NCI-H82 (cell line): ENCODE measurements around the gene CEBPA.
A peak's percentile ranks its signal among the peaks of the same experiment; 100 is the strongest.
"Not testable (repeated sequence)": the region's sequence is repeated elsewhere in the genome, so short reads cannot be mapped to it uniquely, and the experiment has no call there.

Experiments
- DNase-seq: peaks from one replicate; lab custom pipeline; 2025; lab: John Stamatoyannopoulos, UW

CEBPA gene

DNA sequence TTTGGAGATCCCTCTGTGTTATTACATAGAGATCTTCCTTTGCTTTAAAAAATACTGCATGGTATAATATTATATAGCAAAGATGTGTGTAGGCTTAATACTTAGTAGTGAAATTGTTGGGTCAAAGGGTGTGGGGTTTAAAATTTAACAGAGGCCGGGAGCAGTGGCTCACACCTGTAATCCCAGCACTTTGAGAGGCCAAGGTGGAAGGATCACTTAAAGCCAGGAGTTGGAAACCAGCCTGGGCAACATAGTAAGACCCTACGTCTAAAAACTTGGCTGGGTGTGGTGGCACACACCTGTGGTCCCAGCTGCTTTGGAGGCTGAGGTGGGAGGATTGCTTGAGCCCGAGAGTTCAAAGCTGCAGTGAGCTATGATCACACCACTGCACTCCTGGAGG is 22.3 kb upstream of the CEBPA start:
- no peak for DNase-seq

DNA sequence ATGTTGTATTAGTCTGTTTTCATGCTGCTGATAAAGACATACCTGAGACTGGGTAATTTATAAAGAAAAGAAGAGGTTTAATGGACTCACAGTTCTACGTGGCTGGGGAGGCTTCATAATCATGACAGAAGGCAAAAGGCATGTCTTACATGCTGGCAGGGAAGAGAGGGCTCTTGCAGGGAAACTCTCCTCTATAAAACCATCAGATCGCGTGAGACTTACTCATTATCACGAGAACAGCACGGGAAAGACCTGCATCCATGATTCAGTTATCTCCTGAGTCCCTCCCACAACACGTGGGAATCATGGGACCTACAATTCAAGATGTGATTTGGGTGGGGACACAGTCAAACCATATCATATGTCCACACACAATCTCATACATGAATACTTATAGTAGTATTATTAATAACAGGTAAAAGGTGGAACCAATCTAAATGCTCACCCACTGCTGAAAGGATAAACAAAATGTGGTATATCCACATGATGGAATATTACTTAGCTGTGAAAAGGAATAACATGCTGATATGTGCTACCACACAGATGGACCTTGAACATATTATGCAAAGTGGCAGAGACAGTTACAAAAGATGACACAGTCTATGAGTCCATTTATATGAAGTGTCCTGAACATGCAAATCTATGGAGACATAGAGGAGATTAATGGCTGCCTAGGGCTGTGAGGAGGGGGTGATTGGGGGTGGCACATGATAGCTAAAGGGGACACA is 20.9 kb upstream of the CEBPA start:
- no peak for DNase-seq

DNA sequence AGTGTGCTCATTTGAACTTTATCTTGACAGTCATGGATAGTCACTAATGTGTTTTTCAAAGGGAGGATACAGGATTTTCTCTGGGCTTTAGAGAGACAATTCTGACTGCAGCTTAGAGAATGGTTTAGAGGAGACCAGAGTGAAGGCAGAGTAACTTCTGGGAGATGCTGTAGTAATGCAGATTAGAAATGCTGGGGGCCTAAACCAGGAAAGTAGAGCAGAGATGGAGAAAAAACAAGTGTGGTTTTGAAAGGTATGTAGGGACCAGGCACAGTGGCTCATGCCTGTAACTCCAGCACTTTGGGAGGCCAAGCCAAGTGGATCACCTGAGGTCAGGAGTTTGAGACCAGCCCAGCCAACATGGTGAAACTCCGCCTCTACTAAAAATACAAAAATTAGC is 18.3 kb upstream of the CEBPA start:
- DNase-seq = no peak

DNA sequence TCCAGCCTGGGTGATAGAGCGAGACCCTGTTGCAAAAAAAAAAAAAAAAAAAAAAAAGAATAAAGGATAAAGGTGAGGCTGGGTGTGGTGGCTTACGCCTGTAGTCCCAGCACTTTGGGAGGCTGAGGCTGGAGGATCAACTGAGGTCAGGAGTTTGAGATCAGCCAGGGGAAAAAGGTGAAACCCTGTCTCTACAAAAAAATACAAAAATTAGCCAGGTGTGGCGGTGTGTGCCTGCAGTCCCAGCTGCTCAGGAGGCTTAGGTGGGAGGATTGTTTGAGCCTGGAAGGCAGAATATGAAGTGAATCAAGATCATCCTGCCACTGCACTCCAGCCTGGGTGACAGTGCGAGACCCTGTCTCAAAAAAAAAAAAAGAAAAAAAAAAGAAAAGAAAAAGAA is 15.7 kb upstream of the CEBPA start:
- DNase-seq = not testable (repeated sequence)

DNA sequence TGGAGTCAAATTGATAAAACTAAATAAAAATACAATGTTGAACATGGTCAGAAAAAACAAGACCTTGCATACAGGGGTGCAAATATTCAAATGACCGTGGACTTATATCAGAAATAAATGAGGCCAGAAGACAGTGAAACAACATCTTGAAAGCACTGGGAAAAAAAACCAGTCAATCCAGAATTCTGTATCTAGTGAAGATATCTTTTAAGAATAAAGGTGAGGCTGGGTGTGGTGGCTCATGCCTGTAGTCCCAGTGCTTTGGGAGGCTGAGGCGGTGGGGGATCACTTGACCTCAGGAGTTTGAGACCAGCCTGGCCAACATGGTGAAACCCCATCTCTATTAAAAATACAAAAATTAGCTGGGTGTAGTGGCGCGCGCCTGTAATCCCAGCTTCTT is 15.2 kb upstream of the CEBPA start:
- DNase-seq = no peak

GRCh38 chr19:33316541-33317264 is 14.4 kb upstream of the CEBPA start:
- no peak for DNase-seq

DNA sequence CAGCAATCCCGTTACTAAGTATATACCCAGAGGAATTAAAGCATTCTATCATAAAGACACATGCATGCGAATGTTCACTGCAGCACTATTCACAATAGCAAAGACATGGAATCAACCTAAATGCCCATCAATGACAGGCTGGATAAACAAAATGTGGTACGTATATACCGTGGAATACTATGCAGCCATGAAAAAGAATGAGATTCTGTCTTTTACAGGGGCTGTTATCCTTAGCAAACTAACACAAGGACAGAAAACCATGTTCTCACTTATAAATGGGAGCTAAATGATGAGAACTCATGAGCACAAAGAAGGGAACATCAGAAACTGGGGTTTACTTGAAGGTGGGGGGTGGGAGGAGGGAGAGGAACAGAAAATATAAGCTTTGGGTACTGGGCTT is 10.5 kb upstream of the CEBPA start:
- DNase-seq = not testable (repeated sequence)

DNA sequence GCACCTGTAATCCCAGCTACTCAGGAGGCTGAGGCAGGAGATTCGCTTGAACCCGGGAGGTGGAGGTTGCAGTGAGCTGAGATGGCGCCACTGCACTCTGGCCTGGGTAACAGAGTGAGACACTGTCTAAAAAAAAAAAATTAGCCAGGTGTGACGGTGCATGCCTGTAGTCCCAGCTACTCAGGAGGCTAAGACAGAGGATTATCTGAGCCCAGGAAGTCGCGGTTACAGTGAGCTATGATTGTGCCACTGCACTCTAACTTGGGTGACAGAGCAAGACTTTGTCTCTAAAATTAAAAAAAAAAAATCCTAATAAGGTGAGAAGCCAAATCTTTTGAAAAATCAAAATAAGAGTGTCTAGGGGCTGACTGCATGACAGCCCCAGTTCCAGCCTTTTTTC is 9.7 kb upstream of the CEBPA start:
- DNase-seq = no peak

- peak; percentile 20 for DNase-seq
Observed at GRCh38 chr19:33311326-33311682, 9.0 kb upstream of the CEBPA start.

DNA sequence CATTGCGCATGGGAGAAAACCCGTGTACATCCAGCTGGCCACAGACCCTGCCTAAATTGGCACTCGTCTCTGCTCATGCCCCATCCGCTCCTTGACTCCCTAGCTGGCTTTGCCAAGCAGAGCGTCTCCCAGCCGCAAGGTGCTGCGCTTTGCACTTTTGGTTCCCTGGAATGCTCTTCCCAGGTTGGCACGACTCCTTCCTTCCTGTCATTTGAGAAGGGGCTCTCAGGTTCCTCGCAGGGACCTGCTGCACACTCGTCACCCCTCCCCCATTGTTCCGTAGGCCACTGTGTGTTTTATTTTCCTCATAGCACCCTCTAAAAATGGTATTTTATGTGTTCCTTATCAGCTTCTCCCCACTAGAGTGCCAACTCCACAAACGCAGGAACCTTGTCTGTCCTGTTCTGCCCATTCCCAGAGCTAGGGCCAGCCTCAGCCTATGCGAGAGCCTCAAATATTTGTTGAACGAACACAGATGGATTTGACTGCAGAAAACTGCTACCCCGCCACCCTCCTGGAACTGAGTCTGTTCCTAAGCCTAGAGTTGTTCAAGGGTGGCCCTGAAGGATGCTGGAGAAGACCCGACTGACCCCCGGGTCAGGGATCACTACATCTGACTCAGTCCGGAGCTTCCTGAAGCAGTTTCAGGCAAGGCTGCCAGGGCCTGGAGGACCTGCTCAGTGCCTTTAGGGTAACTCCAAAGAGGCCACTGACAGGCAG is 8.4 kb upstream of the CEBPA start:
- no peak for DNase-seq

DNA sequence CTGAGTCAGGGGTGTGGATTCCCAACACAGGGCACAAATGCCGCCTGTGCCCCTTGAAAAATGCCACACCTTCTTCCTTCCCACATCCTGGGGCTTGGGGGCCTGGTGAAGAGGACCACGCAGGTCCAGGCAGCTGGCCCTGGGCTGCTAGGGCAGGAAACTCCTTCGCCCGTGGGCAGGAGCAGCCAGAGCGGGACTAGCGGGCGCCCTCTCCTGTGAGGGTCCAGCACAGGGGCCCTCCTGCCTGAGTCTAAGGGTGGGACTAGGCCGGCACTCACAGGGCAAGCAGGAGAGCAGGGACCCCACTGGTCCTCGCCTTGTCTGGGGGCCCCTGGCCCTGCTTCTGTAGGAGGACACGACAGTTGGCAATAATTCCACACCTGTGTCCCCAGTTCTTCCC is 7.5 kb upstream of the CEBPA start:
- no peak for DNase-seq

DNA sequence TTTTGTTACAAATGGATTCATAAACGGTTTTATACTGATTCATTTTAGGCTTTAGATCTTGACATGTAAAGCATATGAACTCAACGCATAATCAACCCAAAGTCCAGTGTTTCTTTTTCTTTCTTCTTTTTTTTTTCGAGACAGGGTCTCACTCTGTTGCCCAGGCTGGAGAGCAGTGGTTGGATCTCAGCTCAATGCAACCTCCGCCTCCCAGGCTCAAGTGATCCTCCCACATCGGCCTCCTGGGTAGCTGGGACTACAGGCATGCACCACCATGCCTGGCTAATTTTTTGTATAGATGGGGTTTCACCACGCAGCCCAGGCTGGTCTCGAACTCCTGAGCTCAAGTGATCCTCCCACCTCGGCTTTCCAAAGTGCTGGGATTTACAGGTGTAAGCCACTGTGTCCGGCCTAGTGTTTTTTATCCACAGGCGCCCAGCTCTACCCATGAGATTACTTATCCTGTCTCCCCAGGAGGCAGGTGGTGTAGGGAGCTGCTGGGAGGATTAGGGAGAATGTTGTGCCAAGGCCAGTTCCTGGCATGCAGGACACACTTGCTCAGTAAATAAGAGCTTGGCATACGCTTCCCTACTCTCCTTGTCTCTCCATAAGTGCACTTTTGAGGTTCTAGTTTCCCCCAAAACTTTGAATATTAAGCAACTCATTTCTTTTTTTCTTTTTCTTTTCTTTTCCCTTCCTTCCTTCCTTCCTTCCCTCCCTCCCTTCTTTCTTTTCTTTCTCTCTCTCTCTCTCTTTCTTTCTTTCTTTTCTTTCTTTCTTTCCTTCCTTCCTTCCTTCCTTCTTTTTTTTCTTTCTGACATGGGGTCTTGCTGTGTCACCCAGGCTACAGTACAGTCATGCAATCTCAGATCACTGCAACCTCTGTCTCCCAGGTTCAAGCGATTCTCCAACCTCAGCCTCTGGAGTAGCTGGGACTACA is 4.8 kb upstream of the CEBPA start:
- DNase-seq = no peak

DNA sequence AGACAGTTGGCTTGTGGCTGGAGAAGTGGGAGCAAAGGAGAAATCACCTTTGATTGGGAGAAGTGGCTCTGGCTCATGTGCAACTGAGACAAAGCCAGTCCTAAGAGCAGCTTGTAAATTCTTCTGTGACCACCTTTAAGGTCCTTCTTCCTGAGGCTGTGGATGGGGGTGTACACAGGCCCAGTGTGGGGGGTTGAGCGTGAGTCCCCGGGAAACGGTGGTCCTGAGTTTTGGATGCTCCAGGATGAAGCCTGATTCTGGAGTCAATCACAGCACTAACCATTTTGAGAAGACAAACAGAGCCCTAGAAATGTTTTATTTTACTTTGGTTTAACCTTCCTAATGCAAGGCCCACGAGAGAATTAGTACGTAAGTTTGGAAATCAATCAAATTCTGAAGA is 3.9 kb upstream of the CEBPA start:
- no peak for DNase-seq

DNA sequence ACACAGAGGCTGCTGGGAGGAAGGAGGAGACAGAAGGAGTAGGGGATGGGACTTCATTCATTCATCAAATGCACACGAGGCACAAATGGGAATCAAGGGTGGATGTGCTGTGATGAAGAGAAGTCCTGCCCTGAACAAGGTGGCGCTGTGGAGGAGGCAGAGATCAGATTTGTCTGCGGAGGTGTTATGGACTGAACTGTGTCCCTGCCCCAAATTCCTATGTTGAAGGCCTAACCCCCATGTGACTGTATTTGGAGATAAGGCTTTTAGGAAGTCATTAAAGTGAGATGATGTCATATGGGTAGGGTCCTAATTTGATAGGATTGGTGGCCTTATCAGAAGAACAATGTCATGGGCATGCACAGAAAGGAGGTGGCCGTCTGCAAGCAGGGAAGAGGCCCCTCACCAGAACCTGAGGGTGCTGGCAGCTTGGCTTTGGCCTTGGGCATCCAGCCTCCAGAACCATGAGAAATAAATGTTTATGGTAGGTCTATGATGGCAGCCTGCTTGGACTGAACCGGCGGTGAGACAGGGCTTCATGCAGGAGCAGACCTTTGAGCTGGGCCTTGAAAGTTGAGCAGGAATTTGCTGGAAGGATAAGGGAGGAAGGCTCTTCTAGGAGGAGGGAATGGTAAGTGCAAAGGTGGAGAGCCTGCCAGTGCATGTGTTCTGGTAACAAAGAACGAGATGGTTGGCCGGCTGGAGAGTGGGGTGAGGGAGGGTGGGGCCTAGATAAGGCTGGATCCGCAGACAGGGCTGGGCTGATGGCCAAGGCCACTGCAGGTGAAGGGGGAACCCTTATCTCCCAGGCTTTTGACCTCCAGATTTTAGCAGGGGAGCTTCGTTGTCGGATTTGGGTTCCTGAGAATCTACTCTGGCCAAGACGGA is 2.7 kb upstream of the CEBPA start:
- peak; percentile 16 for DNase-seq

- no peak for DNase-seq
Observed at GRCh38 chr19:33304371-33304759, 2.0 kb upstream of the CEBPA start.

DNA sequence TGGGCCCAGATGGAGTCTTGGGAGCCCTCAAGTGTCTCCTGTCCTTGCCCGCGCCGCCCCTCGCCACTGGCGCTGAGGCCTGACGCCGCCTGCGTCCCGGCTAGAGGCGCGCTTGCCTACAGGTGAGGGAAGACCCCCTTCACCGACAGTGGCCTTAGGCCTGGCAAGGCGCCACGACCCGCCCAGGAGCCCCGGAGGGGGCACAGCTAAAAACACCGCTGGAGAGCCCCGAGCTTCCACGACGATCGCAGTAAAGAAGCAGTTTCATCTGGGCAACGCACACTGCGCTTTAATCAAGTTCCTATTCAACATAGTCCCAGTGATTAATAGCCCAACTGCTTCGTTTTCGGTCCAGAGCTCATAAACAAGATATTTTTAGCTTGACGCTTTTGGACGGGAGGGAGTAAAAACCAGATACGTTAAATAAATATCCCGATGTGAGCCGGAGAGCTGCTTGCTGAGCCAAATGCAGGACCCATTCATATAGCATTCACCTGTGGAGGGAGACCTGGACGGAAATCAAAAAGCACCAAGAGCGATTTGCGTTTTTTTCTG is 1.5 kb upstream of the CEBPA start:
- DNase-seq = no peak

GRCh38 chr19:33302974-33303790 is 848 bp upstream of the CEBPA start:
- peak; percentile 58 for DNase-seq

- DNase-seq = no peak
Observed at GRCh38 chr19:33301900-33302174, 497 bp downstream of the CEBPA start.

GRCh38 chr19:33301144-33301899 is 1.0 kb downstream of the CEBPA start:
- no peak for DNase-seq

DNA sequence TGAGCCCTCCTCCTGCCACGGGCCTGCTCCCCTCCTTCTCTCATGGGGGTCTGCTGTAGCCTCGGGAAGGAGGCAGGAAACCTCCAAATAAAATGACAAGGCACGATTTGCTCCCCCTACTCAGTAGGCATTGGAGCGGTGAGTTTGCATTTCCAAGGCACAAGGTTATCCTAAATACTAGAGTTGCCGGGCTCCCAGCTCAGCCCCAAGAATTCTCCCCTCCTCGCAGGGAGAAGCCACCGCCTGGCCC is 1.5 kb downstream of the CEBPA start:
- DNase-seq = no peak
